Activated T-helper 1 cell treated with Interleukin-2 at 50 U/mL for 16 hours (primary cell): ENCODE measurements around the gene NADK2.
A peak's percentile ranks its signal among the peaks of the same experiment; 100 is the strongest.
"Not testable (repeated sequence)": the region's sequence is repeated elsewhere in the genome, so short reads cannot be mapped to it uniquely, and the experiment has no call there.

Experiments used
- DNase-seq: peaks from one replicate; pipeline ENCODE4 v3.0.0-alpha.2; 2020; ENCODE audit warnings: low read depth

NADK2 gene

GRCh38 chr5:36241631-36242533 lies at the start of gene NADK2:
Gene NADK2, minus strand, starts transcription at chr5:36241925. Its CDS starts 127 bp downstream, at chr5:36241798.
- peak; percentile 89 for DNase-seq

- no peak for DNase-seq
Measured at GRCh38 chr5:36285837-36286615, 44.3 kb upstream of the NADK2 start.

DNA sequence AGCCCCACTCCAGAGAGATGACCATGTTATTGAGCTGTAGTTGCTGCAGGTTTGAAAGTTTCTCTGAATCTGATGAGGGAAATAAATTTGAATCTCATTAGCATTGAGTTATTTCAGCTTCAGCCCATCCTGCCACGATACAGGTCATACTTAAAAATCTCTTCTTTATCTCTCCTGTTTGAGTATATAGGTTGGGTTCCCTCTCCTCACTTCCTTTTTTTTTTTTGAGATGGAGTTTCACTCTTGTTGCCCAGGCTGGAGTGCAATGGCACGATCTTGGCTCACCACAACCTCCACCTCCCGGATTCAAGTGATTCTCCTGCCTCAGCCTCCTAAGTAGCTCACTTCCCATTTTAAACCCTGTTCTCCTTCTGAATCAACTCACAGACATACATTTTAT lies 42.0 kb upstream of the NADK2 start:
- not testable (repeated sequence) for DNase-seq

DNA sequence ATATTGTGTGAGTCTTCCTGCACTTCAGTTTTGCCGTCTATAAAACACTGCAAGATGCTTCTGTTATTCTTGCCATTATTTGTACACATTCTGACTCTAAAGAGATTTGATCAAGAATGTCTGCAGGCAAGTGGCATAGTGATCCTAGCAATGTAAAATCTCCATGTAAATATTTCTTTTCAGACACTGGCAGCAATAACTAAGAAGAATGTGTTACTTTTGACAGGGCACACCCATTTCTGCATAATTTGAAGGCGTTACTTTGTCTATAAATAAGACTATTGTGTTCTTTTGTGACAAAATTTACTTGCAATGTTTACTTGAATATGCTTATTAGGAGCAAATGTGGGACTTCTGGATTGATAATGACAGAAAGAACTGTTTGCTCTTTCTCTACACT lies 39.9 kb upstream of the NADK2 start:
- no peak for DNase-seq

DNA sequence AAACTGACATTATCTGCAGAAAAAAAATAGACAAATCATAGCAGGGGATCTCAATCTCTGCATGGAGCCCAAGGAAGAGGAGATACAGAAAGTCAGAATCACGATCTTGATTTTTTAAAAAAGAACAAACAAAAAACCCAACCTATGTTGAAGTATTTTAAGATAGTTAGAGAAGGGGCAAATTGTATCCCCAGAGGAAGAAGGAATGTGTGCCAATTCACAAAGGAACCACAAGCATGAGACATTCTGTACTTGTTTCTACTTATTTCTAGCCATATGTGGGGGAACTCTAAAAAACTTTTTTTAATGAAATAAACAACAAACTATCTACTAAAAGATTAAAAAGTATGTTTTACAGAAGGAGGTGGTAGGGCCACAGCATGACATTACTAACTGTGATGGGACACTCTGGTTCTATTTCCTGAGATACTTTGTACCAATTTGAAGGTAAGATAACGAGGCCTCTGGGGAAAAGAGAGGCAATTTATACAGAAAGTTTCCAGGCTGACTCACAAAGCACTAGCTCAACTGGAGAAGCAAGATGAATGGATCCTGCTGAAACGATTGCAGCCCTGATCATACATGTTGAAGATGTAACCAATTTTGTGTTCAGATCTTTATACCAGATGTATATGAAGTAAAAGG lies 37.5 kb upstream of the NADK2 start:
- DNase-seq = no peak

DNA sequence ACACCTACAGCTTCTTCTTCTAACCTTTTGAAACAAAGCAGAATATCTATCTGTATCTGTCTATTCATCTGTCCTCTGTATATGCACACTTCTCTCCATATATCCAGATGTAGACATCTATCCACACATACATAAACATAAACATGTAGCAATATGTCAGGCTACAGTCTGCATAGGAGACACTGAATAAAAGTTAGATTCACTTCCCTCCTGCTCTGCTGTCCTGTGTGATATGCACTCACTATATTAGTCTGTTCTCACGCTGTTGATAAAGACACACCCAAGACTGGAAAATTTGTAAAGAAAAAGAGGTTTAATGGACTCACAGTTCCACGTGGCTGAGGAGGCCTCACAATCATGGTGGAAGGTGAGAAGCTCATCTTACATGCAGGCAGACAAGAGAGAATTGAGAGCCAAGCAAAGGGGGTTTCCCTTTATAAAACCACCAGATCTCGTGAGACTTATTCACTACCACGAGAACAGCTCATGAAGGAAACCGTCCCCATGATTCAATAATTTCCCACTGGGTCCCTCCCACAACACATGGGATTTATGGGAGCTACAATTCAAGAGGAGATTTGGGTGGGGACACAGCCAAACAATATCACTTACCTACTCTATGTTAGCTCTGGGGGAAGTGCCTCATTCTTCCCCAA lies 35.9 kb upstream of the NADK2 start:
- DNase-seq = no peak

DNA sequence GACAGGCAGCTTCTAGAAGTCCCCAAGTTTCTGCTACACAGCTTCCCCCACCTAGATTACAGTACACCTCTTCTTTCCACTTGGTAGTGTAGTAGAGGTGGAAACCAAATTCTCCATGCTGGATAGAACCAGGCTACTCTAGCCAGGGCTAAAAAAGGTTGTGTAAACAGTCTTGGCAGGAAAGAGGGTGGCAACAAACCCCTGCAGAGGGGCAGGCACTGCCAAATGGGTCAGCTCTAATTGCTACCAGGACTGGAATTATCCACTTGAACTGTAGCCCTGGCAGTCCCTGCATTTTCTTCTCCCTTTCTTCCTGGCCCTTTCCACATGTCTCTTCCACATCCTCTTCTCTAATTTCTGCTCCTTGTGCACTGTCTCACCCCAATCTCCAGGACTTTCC lies 35.1 kb upstream of the NADK2 start:
- DNase-seq = no peak

GRCh38 chr5:36273809-36274526 lies 32.2 kb upstream of the NADK2 start:
- no peak for DNase-seq

GRCh38 chr5:36272136-36272690 lies 30.5 kb upstream of the NADK2 start:
- DNase-seq = no peak

- no peak for DNase-seq
Measured at GRCh38 chr5:36270876-36271575, 29.3 kb upstream of the NADK2 start.

- DNase-seq = no peak
Measured at GRCh38 chr5:36270175-36270574, 28.4 kb upstream of the NADK2 start.

DNA sequence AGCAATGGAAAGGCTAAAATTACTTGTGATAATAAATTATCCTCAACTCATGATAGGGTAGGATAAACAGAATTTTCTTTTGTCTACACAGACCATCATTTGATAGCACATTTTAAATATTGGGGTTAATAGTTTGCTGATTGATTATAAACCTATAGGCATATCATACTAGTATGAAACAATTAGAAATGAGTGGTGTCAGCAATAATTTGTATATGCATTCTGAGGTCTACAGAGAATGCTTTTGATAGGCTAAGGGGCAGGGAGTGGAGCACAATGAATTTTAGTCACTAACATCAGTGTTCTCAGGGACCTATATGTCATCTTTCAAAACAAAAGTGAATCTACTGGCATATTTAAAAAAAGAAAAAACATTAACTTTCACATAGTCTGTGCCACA lies 27.8 kb upstream of the NADK2 start:
- DNase-seq = no peak

DNA sequence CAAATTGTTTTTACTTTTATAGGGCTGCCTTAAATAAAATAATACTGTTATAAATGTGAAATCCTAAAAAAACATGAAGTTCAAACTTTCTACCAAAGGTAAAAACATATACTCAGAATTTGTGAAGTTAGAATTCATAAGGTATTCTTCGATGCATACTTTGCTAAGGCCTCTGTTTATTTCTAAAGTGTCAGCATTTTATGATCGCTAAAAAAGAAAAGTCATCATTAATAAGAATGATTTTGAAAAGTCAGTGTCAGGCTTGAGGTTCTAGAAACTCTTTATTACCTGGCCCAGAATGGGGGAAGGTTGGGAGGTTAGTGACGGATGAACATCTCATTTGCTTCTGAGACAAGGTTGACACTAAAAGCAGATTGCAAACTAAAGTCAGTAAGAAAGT lies 26.2 kb upstream of the NADK2 start:
- DNase-seq = no peak

DNA sequence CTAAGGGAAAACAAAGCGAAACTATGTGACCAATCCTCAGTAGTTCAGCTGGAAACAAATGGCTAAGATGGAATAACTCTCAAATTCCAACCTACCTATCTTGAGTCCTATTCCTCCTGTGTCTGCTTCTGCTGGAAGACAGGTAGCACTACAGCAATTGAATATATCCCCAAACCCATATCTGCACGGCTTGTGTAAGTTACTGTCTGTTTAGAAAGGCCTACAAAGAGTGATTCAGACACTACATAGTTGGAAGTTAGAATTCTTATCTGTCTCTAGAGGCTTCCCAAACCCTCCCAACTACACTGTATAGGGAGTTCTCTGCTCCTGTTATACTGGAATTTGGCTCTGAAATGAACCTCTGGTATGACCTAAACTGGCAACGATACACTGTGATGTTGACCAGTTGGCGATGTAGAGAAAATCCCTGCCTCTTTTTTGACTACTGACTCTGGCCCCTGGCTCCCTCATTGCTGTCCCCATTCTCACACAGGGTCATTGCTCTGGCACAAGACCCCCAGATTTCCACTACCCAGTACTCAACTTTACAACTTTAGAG lies 22.6 kb upstream of the NADK2 start:
- DNase-seq = no peak

GRCh38 chr5:36261186-36261585 lies 19.5 kb upstream of the NADK2 start:
- no peak for DNase-seq

- DNase-seq = no peak
Measured at GRCh38 chr5:36253575-36253974, 11.8 kb upstream of the NADK2 start.

GRCh38 chr5:36252722-36253365 lies 11.1 kb upstream of the NADK2 start:
- no peak for DNase-seq

DNA sequence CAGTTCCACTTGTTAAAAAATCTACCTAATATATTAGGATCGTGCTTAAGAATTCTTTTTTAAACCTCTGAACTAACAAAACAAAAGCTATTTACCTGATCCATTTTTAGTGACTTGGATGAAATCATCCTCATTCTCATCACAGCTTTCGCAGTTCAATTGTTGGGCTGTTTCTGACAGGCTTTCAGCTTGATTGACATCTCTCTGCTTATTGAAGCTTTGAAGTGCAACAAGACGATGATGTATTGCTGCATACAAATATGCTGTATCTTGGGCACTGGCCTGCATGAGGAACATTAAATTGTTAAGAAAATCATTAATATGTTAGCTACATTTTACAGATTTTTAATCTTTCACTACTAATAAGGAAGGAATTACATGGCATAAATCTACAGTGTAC lies 9.5 kb upstream of the NADK2 start:
- no peak for DNase-seq

DNA sequence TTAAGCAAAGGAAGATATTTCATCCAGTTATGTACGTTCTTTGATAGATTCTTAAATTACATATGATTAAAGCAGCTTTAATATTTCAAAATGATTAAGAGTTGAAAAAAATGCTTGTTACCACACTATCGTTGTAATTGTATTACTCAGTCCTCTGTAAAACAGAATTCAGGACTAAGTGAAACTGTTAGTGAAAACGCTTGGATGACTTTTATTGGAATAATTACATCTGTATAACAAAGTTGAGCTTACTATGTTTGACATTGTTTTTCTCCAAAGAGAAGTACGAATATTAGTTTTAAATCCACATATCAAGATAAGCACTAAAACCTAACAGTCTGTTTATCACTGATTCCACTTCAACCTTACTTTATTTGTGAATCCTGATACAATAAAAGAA lies 8.7 kb upstream of the NADK2 start:
- no peak for DNase-seq
